Prostate gland (tissue), 2 donors: Measurements from ENCODE around the gene USP21.

Source experiments
- CTCF ChIP-seq, 4 experiments: fragments of 200-600 bp in 2 of 4; fragments of 450-650 bp in 2 of 4; sonication (generic) in 2 of 4; IDR thresholded peaks; 1 replicate in 3 of 4; 2 replicates in 1 of 4; pipeline ENCODE4 v1.5.1; 2016 to 2019; ENCODE audit warnings: antibody characterized with exemption in 4 of 4, mild to moderate bottlenecking in 2 of 4, moderate library complexity in 2 of 4
- POLR2A ChIP-seq: fragments of 450-650 bp; IDR thresholded peaks from one replicate; pipeline ENCODE4 v1.6.1; 2016; ENCODE audit warnings: antibody characterized with exemption, mild to moderate bottlenecking
- POLR2AphosphoS5 ChIP-seq: sonication (generic); formaldehyde crosslinking; IDR thresholded peaks from one replicate; pipeline ENCODE4 v1.6.1; 2017; ENCODE audit warnings: antibody characterized with exemption

- TF ChIP-seq POLR2A (no peak), CTCF (IDR thresholded peaks at IDR 0.05) (no peak), POLR2AphosphoS5 (no peak)
Measured at GRCh38 chr1:161214369-161214768, 55.1 kb downstream of the USP21 start.
